GM19463 (cell line): ENCODE results near the gene PDCD5.

Source experiments
- ATAC-seq: cut with Tn5 transposase; IDR thresholded peaks from one replicate; pipeline ENCODE4 v1.9.1; 2021; ENCODE audit warnings: mild to moderate bottlenecking, moderate library complexity; ENCODE audit not compliant: unreplicated experiment

Gene PDCD5

GRCh38 chr19:32627714-32628270 is 46.8 kb downstream of the PDCD5 start:
- ATAC-seq = no peak

- ATAC-seq = no peak
These were observed 49.3 kb downstream of the PDCD5 start for GRCh38 chr19:32630338-32630737.

GRCh38 chr19:32631381-32631780 is 50.4 kb downstream of the PDCD5 start:
- no peak for ATAC-seq
